GM19467 (cell line): ENCODE results near the gene DVL2.
A peak's percentile ranks its signal among the peaks of the same experiment; 100 is the strongest.

ENCODE experiments used
- ATAC-seq: cut with Tn5 transposase; IDR thresholded peaks from one replicate; pipeline ENCODE4 v1.9.1; 2021; ENCODE audit warnings: mild to moderate bottlenecking, moderate library complexity; ENCODE audit not compliant: unreplicated experiment

Gene DVL2

GRCh38 chr17:7234083-7234951, at the start of gene DVL2:
Gene DVL2, minus strand, starts transcription at chr17:7234517. Its CDS starts 255 bp downstream, at chr17:7234262.
- peak; percentile 55 for ATAC-seq

GRCh38 chr17:7283471-7284216, 49.3 kb upstream of the DVL2 start:
- ATAC-seq: no peak

- ATAC-seq: no peak
Measured at GRCh38 chr17:7282752-7283321, 48.5 kb upstream of the DVL2 start.

- ATAC-seq: no peak
Measured at GRCh38 chr17:7281953-7282751, 47.8 kb upstream of the DVL2 start.

GRCh38 chr17:7281074-7281952, 47.0 kb upstream of the DVL2 start, which contains the start of gene SLC2A4:
Gene SLC2A4, plus strand, starts transcription at chr17:7281718. Its CDS starts 217 bp downstream, at chr17:7281935.
- no peak for ATAC-seq

GRCh38 chr17:7280519-7281073, 46.3 kb upstream of the DVL2 start:
- ATAC-seq: peak; percentile 62

GRCh38 chr17:7279448-7279847, 45.1 kb upstream of the DVL2 start:
- ATAC-seq: no peak

- no peak for ATAC-seq
Measured at GRCh38 chr17:7266784-7267183, 32.5 kb upstream of the DVL2 start.

- ATAC-seq: no peak
Measured at GRCh38 chr17:7263801-7264078, 29.4 kb upstream of the DVL2 start.

GRCh38 chr17:7262935-7263800, 28.9 kb upstream of the DVL2 start:
- ATAC-seq: no peak

- ATAC-seq: no peak
Measured at GRCh38 chr17:7262192-7262934, 28.0 kb upstream of the DVL2 start, which contains the start of gene CLDN7. Gene CLDN7, minus strand, starts transcription at chr17:7262478. Its CDS starts 435 bp downstream, at chr17:7262043.

GRCh38 chr17:7261379-7262191, 27.3 kb upstream of the DVL2 start:
- no peak for ATAC-seq

- no peak for ATAC-seq
Measured at GRCh38 chr17:7260651-7261378, 26.5 kb upstream of the DVL2 start.

GRCh38 chr17:7260151-7260550, 25.8 kb upstream of the DVL2 start:
- no peak for ATAC-seq

- no peak for ATAC-seq
Measured at GRCh38 chr17:7259555-7259889, 25.2 kb upstream of the DVL2 start.

- no peak for ATAC-seq
Measured at GRCh38 chr17:7258731-7259554, 24.6 kb upstream of the DVL2 start.
